B cell (primary cell): Measurements from ENCODE around the gene HOXB1.

Experiments used
- EZH2 ChIP-seq: IDR thresholded peaks from 2 replicates; pipeline ENCODE4 v1.6.1; 2012; ENCODE audit warnings: borderline replicate concordance, low read depth, mild to moderate bottlenecking, moderate library complexity, low read length; ENCODE audit not compliant: insufficient read depth, poor library complexity, severe bottlenecking
- TF ChIP-seq, protein P1 (sequence below): fragments of 200-600 bp; IDR thresholded peaks from one replicate; pipeline ENCODE4 v1.8.0; 2022; ENCODE audit warnings: antibody characterized with exemption, mild to moderate bottlenecking

DNA sequence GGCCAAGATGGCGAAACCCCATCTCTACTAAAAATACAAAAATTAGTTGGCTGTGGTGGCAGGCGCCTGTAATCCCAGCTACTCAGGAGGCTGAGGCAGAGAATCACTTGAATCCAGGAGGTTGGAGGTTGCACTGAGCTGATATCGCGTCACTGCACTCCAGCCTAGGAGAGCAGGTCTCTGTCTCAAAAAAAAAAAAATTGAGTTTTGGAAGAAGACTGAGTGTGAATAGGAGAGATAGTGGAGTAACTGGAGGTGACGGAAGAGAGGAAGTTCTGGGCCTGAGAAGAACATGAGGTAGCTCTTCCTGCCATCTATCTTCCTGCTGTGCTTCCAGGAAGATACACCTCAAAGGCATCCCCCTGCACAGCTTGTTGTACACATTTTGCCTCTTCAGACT lies 11.4 kb downstream of the HOXB1 start:
- TF ChIP-seq, protein P1, sequence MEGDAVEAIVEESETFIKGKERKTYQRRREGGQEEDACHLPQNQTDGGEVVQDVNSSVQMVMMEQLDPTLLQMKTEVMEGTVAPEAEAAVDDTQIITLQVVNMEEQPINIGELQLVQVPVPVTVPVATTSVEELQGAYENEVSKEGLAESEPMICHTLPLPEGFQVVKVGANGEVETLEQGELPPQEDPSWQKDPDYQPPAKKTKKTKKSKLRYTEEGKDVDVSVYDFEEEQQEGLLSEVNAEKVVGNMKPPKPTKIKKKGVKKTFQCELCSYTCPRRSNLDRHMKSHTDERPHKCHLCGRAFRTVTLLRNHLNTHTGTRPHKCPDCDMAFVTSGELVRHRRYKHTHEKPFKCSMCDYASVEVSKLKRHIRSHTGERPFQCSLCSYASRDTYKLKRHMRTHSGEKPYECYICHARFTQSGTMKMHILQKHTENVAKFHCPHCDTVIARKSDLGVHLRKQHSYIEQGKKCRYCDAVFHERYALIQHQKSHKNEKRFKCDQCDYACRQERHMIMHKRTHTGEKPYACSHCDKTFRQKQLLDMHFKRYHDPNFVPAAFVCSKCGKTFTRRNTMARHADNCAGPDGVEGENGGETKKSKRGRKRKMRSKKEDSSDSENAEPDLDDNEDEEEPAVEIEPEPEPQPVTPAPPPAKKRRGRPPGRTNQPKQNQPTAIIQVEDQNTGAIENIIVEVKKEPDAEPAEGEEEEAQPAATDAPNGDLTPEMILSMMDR = no peak
- no peak for TF ChIP-seq EZH2
